HEK293 (cell line): ENCODE measurements around the gene SPATA24.

ENCODE experiments used
- AEBP2 ChIP-seq: fragments of 450-650 bp; formaldehyde crosslinking; IDR thresholded peaks from 2 replicates; pipeline ENCODE4 v1.5.1; 2016; ENCODE audit warnings: missing biosample characterization, missing genetic modification characterization, borderline replicate concordance
- REST ChIP-seq: fragments of 450-650 bp; formaldehyde crosslinking; IDR thresholded peaks from 2 replicates; pipeline ENCODE4 v1.5.1; 2016; ENCODE audit warnings: missing biosample characterization, missing genetic modification characterization
- ZNF530 ChIP-seq: fragments of 450-650 bp; formaldehyde crosslinking; IDR thresholded peaks from 2 replicates; pipeline ENCODE4 v1.5.1; 2016; ENCODE audit warnings: low read depth, missing biosample characterization, missing genetic modification characterization
- ZNF830 ChIP-seq: fragments of 450-650 bp; IDR thresholded peaks from 2 replicates; pipeline ENCODE4 v1.5.0; 2018; ENCODE audit warnings: missing biosample characterization, missing genetic modification characterization, low read depth, mild to moderate bottlenecking, moderate library complexity
- TF ChIP-seq, protein P1 (sequence below): fragments of 450-650 bp; formaldehyde crosslinking; IDR thresholded peaks from 2 replicates; pipeline ENCODE4 v1.5.1; 2016; ENCODE audit warnings: missing biosample characterization, missing genetic modification characterization
- TF ChIP-seq, protein P2 (sequence below): fragments of 450-650 bp; formaldehyde crosslinking; IDR thresholded peaks from 2 replicates; pipeline ENCODE4 v1.5.1; 2016; ENCODE audit warnings: missing biosample characterization, missing genetic modification characterization

DNA sequence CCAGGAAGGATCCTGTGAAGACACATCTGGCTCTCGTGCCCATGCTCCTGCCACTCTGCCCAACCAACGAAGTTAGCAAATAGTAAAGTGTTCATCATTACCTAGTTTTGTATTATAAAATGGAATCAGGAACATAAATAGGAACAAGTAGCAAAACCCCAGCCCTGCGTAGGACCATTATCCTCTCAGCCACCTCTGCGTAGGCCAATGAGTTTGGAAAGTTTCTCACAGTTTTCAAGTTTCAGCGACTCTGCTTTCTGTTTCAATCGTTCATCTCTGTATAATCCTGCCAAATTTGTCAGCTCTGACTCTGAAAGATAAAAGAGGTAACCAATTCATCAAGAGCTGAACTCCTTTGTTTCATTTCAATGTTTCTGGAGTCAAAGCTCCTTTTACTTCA lies 10.1 kb upstream of the SPATA24 start:
- TF ChIP-seq ZNF830 (tag by site-specific recombination): no peak
- TF ChIP-seq ZNF530 (tag by site-specific recombination): no peak
- TF ChIP-seq, protein P1, sequence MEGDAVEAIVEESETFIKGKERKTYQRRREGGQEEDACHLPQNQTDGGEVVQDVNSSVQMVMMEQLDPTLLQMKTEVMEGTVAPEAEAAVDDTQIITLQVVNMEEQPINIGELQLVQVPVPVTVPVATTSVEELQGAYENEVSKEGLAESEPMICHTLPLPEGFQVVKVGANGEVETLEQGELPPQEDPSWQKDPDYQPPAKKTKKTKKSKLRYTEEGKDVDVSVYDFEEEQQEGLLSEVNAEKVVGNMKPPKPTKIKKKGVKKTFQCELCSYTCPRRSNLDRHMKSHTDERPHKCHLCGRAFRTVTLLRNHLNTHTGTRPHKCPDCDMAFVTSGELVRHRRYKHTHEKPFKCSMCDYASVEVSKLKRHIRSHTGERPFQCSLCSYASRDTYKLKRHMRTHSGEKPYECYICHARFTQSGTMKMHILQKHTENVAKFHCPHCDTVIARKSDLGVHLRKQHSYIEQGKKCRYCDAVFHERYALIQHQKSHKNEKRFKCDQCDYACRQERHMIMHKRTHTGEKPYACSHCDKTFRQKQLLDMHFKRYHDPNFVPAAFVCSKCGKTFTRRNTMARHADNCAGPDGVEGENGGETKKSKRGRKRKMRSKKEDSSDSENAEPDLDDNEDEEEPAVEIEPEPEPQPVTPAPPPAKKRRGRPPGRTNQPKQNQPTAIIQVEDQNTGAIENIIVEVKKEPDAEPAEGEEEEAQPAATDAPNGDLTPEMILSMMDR (tag by site-specific recombination): no peak
- TF ChIP-seq REST: no peak
- TF ChIP-seq, protein P2, sequence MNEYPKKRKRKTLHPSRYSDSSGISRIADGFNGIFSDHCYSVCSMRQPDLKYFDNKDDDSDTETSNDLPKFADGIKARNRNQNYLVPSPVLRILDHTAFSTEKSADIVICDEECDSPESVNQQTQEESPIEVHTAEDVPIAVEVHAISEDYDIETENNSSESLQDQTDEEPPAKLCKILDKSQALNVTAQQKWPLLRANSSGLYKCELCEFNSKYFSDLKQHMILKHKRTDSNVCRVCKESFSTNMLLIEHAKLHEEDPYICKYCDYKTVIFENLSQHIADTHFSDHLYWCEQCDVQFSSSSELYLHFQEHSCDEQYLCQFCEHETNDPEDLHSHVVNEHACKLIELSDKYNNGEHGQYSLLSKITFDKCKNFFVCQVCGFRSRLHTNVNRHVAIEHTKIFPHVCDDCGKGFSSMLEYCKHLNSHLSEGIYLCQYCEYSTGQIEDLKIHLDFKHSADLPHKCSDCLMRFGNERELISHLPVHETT (tag by site-specific recombination): no peak
- TF ChIP-seq AEBP2 (tag by site-specific recombination): no peak
